NCI-H510A (cell line): Measurements from ENCODE around the gene HS3ST2.

Source experiments
- DNase-seq: peaks from one replicate; lab custom pipeline; 2025; lab: John Stamatoyannopoulos, UW

HS3ST2 gene

DNA sequence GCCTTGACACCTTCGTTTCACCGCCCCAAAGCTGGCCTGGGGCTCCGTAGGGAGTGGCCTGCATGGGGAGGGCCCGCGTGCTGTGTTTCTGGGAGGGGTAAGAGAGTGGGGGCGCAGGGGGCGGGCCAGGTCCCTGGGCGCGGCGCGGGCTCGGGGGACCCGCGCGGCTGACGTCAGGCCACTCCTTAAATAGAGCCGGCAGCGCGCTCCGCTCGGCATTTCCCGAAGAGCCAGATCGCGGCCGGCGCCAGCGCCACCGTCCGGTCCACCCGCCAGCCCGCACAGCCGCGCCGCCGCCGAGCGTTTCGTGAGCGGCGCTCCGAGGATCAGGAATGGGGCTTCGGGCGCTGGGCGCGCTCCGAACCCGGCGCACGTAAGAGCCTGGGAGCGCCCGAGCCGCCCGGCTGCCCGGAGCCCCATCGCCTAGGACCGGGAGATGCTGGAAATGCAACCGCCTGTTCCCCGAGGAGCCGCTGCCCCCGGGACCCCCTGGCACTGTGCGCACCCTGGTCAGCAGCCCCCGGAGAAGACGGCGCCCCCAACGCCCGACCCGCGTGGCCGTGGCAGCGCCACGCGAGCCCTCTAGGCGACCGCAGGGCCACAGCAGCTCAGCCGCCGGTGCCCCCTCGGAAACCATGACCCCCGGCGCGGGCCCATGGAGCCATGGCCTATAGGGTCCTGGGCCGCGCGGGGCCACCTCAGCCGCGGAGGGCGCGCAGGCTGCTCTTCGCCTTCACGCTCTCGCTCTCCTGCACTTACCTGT lies at the start of gene HS3ST2:
Gene HS3ST2 (plus strand): TSS at position 215 of the 763 bp plus-strand sequence. CDS start 449 bp downstream, at position 664.
- DNase-seq: peak; percentile 67

DNA sequence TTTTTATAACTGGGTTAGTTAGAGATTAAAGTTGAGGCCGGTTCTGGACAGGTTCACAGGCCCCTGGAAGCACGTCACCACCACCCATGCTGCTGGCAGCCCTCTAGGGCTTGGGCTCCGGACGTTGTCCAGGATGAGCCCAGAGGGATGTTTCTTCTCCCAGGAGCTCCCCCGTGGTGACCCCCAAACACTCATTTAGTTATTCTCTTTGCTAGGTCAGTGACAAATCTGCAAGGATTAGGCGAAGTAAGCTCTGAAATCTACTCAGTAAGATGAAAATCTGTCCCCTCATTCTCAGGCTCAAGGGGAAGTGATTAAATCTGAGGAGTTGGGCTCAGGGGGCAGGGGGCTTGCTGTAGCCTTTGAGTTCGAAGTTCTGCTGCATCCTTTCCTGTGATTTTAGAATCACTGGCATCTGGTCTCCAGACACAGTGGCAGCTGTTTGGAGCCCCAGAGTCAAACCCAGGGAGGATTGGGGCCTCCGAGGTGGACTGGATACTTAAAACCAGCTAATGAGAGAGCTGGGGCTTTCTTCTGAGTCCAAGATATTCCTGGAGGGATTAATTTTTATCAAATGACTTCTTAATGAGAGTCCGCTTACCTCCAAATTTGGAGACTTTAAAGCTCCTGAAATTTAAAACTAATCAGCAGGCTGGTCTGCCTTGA lies 49.2 kb upstream of the HS3ST2 start:
- no peak for DNase-seq

DNA sequence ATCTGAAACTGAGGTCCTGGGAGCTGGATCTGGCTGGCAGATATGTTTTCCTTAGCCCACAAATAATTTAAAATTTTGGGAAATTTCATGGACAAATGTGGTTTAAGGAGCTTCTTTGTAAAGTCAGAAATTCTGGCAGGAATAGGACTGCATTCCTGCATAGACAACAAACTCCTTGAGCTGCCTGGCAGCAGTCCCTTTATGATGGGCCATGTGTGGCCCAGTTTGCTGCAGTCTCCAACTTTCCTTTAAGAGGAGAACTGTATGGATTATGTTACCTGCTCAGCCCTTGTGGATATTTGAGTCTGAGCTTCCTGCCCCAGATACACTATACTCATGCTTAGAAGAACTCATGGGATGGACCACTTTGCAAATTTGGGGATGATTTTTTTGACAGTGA lies 48.5 kb upstream of the HS3ST2 start:
- DNase-seq: no peak

DNA sequence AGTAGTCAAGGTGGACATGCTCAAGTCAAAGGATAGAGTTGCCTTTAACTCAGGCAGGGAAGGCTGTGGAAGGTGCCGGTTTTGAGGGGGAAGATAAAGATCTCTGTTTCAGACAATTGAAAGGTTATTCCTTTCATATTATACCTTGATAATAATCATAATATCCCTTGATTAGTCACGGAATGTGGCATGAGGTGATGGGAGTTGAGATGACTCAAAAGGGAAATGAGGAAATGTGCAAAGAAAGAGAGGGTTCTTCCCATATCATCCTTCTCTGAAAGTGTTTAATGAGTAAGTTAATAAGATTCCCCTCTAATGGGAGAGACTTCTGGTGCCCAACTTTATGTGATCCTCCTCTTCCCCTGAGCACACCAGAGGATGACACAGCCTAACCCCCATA lies 43.1 kb upstream of the HS3ST2 start:
- no peak for DNase-seq

DNA sequence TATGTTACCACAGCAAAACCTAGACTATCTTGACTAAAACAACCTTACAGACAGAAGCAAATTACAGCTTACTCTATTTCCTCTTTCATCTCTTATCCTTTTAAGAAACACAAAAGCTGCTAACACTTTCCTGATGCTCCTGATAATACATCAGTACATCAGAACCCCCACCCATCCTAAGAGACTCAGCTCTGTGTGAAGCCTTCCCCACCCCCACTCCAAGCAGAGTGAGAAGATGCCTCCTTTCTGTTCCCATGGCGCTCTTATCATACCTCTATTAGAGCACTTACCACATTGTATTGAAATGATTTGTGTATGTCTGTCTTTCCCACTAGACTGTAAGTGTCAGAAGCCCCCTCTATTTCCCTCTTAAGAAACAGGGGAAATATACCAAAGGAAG lies 42.4 kb upstream of the HS3ST2 start:
- no peak for DNase-seq

DNA sequence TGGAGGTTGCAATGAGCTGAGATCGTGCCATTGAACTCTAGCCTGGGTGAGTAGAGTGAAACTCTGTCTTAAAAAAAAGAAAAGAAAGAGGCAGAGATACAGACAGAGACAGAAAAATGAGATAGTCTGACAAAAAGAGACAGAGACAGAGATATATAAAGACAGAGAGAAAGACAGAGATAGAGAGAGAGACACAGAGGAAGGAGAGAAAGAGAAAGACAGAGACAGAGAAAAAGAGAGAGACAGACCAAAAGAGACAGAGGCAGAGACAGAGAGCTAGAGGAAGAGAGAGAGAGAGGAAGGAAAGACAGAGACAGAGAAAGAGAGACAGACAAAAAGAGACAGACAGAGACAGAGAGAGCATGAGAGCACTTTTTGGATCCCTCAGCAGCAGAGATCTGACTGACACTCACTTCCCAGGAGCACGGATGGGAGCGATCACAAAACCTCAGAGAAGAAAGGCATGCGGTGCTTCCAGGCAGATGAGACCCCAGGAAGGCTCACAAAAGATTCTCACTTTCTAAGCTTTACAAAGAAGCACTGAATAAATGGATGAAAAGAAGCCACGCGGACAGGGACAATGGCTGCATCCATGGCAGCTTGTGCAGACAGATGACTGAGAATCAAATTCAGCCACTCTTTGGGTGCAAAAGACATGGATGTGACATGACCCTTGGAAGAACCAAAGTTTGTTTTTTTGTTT lies 38.6 kb upstream of the HS3ST2 start:
- DNase-seq: no peak

DNA sequence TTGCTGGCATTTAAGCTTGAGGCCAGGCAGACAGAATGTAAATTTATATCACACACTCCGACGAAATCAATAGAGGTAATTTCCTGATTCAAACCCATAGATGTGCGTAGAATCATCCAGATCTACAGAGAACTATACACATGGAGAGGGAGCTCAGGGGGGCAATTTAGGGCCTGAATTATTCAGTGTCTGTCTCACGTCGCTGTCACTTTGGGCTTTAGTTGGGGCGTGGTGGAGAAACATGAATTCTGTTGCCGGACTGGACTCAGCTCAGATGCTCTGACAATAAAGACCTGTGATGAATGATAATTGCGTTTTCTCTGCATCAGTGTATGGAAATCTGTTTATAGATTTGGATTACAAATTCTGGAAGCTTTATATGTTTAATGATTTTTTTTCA lies 32.5 kb upstream of the HS3ST2 start:
- no peak for DNase-seq

DNA sequence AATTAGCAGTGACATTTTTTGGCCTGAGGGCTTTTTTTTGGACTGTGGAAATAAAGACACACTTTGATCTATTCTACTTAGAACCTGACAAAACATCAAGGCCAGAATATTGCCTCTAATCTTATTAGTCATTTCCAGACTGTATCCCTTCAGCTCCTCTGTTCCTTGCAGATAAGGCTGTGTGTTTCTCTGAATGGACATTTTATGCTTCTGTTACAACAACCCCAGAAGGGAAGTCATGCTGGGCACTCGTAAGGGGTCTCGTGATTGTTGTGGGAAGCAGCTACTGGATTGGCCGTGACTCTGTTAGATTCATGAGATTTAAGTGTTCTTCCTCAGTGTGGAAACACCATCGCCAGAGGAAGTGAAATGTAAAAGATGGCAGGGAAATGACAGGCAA lies 31.6 kb upstream of the HS3ST2 start:
- DNase-seq: no peak

DNA sequence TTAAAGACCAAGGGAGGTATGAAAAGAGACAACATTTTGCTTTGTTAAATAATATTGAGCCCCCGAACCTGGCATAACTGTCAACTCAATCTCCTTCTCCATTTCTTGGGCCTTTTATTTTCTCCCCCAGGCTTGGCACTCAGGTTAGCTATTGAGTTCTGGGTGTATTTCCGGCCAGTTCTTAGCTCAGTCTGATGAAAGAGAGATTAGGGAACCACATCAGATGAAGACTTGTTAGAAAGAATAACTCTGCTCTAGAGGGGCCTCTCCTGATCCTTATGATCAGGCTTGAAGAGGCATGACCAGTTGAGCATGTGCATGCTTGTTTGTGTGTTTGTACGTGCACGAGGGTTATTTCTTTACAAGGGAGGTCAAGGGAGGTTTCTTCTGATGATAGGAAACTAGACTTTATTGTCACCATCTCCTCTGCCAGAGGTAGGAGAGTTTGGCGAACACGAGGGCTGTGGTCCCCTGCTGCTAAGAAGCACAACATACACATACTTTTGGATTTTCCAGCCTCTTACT lies 29.2 kb upstream of the HS3ST2 start:
- DNase-seq: no peak

DNA sequence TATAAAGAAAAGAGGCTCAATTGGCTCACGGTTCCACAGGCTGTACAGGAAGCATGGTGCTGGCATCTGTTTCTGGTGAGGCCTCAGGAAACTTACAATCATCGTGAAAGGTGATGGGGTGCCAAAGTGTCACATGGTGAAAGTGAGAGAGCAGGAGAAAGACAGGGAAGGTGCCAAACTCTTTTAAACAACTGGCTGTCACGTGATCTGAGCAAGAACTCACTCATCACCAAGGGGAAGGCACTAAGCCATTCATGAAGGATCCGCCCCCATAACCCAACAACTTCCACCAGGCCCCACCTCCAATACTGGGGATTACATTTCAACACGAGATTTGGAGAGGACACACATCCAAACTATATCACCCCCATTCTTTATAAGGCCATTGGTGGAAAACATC lies 28.4 kb upstream of the HS3ST2 start:
- DNase-seq: no peak

DNA sequence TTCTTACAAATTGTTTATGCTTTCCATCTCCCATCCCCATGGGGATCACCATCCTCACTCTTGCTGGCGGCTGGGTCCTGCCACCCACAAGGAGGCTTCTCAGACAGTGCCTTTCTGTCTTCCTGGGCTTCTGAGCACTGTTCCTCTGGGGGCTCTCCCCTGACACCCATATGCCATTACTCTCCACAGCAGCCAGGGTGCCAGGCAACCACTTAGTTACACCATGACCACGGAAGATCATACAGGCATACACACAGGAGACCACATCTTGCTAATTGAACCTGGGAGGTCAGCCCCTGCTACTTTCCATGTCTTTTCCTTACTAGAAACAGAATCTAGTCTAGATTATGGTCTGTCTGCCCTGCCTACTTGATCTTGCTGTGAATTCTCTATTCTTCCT lies 27.7 kb upstream of the HS3ST2 start:
- DNase-seq: no peak

DNA sequence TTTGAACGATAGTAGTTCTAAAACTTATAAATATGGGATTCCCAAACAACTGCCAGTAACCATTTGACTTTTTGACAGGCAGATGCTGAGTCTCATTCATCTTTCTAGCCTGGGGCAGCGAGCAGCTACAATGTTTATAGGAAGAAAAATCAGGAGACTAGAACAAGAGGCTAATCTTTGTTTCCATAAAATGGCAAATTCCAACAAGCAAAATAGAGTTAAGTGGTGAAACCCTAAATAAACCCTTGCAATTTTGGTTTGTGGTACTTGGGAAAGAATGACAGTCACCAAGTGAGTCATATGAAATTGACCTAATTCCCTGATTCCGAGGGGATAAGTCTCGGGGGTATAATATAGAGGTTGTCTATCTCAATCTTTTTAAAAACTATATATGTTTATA lies 27.3 kb upstream of the HS3ST2 start:
- DNase-seq: no peak

DNA sequence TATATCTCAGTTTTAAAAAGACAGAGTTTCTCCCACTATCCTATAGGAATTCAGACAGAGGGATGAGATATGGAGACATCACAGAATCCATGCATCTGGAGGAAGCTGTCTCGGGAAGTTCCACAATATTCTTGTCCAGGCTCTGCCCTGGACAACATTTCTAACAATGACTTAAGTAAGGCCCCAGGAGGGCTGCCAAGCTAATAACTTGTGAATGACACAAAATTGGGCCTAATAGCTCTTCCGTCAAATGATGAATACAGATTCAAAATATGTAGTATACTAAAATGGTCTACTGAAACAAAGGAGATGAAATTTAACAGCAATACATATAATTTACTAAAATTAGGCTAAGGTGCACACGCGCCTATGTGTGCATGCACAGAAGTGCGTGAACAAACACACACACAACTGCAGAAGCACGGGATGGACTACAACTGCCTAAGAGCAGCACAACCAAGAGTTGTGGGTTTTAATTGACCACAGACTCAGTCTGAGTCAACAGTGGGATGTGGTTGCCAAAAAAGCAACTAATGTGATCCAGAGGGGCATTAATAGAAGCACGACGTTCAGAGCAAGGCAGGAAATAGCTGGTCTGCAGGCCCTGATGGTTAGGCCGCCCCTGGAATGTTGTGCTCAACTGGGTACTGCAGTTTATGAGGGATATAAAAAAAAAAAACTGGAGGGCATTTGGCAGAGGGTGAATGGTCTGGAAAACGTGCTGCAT lies 26.3 kb upstream of the HS3ST2 start:
- DNase-seq: no peak

DNA sequence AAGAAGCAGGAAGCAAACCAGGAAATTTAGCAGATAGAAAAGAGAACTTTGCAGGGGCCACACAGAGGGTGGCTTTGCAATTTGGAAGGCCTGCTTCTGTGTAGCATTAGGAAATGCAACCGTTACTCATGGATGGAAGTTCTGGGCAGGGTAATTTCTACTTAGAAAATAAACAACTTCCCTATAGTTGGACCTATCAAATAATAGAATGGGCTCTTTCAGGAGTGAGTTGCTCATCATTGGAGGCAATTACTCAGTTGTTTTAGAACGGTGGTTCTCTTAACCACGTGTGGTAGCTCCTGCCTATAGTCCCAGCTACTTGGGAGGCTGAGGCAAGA lies 25.8 kb upstream of the HS3ST2 start:
- DNase-seq: no peak

DNA sequence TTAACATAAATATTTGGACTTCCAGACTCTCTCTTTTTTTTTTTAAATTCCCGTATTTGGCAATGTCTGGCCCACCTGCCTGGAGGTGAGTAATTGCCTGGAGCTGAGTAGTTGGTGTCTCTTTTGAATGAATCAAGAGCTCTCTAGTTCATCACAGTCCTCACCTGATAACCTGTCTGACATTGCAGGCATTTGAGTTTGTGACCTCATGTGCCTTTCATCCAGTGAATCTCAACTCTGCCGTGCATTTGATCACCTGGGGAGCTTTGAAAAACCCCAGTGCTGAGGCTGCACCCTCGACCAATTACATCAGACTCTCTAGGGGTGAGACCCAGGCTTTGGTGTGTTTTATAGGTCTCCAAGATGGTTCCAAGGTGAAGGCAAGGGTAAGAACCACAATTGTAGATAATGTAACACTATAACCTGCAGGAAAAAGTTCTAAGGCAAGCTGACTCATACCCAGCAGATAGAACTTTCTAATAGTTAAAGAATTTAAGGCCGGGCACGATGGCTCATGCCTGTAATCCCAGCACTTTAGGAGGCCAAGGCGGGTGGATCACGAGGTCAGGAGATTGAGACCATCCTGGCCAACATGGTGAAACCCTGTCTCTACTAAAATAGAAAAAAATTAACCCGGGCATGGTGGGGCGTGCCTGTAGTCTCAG lies 24.5 kb upstream of the HS3ST2 start:
- DNase-seq: no peak

DNA sequence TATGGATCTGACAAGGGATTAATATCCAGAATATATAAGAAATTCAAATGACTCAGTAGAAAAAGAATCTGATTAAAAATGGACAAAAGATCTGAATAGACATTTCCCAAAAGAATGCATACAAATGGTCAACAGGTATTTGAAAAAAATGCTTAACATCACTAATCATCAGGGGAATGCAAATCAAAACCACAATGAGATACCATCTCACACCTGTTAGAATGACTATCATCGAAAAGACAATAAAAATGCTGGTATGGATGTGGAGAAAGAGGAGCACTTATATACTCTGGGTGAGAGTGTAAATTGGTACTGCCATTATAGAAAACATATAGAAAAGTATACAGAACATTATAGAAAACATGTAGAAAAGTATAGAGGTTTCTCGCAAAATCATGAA lies 16.4 kb upstream of the HS3ST2 start:
- DNase-seq: no peak

DNA sequence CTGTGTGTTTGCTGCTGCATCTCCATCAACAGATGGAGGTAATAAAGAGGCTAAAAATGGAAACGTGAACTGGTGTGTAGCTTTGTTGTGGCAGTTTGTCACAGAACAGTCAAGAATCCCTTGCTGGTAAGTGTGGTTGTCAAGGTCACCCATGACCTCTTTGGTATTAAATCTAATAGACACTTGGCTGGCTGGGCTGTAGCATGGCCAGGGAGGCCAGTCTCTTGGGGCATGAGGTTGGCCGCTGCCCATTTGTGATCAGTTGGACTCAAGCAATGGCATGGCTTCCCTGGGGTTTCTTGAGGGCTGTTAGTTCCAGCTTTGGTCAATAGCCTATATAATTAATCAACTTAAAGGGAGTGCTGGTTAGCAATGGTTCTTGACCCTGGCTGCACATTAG lies 14.8 kb upstream of the HS3ST2 start:
- DNase-seq: no peak

DNA sequence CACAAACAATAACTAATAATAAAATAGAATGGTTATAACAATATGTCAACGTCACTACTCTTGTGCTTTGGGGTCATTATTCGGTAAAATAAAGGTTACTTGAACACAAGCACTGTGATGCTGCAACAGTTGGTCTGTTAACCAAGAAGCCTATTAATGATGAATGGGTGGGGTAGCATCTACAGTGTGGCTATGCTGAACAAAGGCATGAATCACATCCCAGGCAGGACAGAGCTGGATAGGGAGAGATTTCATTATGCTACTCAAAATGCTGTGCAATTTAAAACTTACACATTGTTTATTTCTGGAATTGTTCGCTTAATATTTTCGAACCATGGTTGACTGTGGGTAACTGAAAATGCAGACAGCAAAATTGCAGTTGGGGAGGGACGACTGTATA lies 9.1 kb upstream of the HS3ST2 start:
- DNase-seq: no peak

DNA sequence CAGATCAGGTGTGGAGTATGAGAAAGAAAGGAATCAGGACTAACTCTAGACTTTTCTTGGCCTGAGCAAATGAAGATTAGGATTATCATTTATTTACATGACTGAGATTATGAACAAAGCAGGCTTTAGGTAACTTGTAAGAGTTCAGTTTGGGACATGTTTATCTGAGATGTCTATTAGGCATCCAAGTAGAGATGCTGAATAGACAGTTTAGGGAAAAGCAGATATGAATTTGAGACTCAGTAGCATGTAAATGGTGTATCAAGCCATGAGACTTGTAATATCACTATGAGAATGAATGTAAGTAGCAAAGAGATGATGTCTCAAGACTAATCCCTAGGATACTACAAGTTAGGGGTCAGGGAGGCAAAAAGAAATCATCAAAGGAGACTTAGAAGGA lies 8.6 kb upstream of the HS3ST2 start:
- DNase-seq: no peak

DNA sequence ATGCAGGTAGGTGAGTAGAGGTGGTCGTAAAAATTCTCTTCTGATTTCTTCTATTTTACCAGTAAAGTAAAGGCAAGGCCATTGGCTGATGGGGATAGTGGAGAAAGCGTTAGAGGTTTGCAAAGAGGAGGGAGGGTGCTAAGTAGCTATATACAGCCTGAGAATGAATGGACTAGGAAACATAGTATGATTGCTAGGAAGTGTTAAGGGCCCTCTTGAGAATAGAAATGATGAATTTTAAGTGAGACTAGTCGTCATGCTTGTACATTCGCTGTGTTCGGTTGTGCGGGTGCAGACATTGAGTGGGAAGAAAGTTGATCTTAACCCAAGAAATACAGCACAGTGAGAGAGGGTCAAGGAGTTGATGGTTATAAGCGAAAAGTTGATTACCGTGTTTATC lies 7.2 kb upstream of the HS3ST2 start:
- no peak for DNase-seq

DNA sequence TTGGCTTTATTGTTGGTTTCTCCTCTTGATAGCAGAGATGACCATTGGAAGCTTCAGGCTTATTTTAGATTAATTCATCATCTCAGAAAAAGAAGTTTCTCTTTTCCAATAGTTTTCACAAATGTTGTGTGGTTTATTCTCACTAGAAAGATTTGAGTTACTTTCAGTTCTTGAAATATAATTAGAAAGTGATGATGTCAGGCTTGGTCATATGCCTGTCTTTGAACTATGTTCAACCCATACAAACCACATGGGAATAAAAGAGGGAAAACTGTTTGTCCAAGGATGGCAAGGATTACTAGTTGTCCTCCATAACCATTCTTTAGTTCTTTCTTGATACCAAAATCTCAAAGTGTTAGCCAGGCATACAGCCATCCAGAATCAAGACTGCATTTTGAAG lies 3.7 kb upstream of the HS3ST2 start:
- DNase-seq: no peak
